Nephron (organoid): ENCODE measurements around the gene LHX3.

Experiments
- H3K27ac Mint-ChIP-seq, 3 experiments: 2 replicates each; pipeline ENCODE4 v1.8.0; 2020; ENCODE audit warnings: mixed read lengths in 3 of 3, mild to moderate bottlenecking in 2 of 3, moderate library complexity in 1 of 3
- H3K27me3 Mint-ChIP-seq: 2 replicates; pipeline ENCODE4 v1.8.0; 2021; ENCODE audit warnings: low read depth, mild to moderate bottlenecking, moderate library complexity, mixed read lengths
- H3K36me3 Mint-ChIP-seq: 2 replicates; pipeline ENCODE4 v1.8.0; 2020; ENCODE audit warnings: low read depth, mixed read lengths
- H3K4me1 Mint-ChIP-seq: 2 replicates; pipeline ENCODE4 v1.8.0; 2020; ENCODE audit warnings: mixed read lengths
- H3K4me3 Mint-ChIP-seq, 3 experiments: 2 replicates each; pipeline ENCODE4 v1.8.0; 2020; ENCODE audit warnings: mild to moderate bottlenecking in 3 of 3, mixed read lengths in 3 of 3, moderate library complexity in 2 of 3
- H3K9me3 Mint-ChIP-seq: 2 replicates; pipeline ENCODE4 v1.8.0; 2020; ENCODE audit warnings: mixed read lengths
- TF ChIP-seq, protein P1 (sequence below), 3 experiments: fragments of 200-600 bp; sonication (generic); IDR thresholded peaks; one replicate each; pipeline ENCODE4 v1.5.0; 2021; ENCODE audit warnings: antibody characterized with exemption in 3 of 3; ENCODE audit not compliant: unreplicated experiment in 3 of 3

The LHX3 gene

DNA sequence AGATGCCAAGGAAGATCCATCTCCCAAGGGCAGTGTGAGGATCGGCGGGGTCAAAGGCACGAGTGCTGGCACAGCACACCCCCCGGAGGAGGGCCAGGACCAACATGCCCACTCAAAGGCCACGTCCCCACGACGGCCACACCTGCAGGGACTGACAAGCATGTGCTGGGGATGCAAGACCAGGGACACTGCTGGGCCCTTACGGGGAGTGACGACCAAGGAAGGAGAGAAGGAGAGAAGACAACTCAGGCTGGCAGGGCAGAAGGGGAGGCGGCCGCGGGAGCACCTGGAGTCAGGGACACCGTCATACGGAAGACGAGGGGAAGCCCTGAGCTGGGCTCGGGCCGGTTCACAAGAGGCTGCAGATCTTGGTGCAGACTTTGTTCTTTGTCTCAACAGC is 30.2 kb upstream of the LHX3 start:
- H3K9me3 Mint-ChIP-seq: no peaks in the 10 kb centered on the region
- peaks cover 17% of the 10 kb centered on the region for H3K4me1 Mint-ChIP-seq
- TF ChIP-seq, protein P1, sequence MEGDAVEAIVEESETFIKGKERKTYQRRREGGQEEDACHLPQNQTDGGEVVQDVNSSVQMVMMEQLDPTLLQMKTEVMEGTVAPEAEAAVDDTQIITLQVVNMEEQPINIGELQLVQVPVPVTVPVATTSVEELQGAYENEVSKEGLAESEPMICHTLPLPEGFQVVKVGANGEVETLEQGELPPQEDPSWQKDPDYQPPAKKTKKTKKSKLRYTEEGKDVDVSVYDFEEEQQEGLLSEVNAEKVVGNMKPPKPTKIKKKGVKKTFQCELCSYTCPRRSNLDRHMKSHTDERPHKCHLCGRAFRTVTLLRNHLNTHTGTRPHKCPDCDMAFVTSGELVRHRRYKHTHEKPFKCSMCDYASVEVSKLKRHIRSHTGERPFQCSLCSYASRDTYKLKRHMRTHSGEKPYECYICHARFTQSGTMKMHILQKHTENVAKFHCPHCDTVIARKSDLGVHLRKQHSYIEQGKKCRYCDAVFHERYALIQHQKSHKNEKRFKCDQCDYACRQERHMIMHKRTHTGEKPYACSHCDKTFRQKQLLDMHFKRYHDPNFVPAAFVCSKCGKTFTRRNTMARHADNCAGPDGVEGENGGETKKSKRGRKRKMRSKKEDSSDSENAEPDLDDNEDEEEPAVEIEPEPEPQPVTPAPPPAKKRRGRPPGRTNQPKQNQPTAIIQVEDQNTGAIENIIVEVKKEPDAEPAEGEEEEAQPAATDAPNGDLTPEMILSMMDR (IDR thresholded peaks at IDR 0.05; ENCODE audit: unreplicated experiment in 3 of 3): no peak
- H3K27ac Mint-ChIP-seq: no peak overlapping the region
- peaks cover 8% of the 10 kb centered on the region for H3K36me3 Mint-ChIP-seq
- H3K27me3 Mint-ChIP-seq: no peaks in the 10 kb centered on the region
- H3K4me3 Mint-ChIP-seq: no peak overlapping the region

DNA sequence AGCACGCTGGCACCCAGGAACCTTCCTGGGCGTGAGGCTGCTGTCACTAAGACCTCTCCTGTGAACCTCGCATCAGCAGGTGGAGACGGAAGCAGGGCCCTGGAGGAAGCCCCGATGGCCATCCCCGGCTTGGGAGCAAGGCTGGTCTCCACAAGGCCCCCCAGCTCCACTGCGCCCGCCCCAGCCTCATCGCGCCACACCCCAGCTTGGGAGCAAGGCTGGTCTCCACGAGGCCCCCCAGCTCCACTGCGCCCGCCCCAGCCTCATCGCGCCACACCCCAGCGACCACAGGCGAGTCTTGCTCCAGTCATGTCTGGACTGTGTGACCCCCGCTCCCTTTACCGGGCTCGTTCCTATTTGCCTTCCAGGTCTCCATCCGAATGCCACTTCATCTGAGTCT is 29.7 kb upstream of the LHX3 start:
- H3K4me1 Mint-ChIP-seq: peaks cover 14% of the 10 kb centered on the region
- H3K27ac Mint-ChIP-seq: no peak overlapping the region
- H3K27me3 Mint-ChIP-seq: no peaks in the 10 kb centered on the region
- H3K9me3 Mint-ChIP-seq: no peaks in the 10 kb centered on the region
- no peak overlapping the region for H3K4me3 Mint-ChIP-seq
- TF ChIP-seq, protein P1 (IDR thresholded peaks at IDR 0.05; ENCODE audit: unreplicated experiment in 3 of 3): no peak
- peaks cover 8% of the 10 kb centered on the region for H3K36me3 Mint-ChIP-seq

DNA sequence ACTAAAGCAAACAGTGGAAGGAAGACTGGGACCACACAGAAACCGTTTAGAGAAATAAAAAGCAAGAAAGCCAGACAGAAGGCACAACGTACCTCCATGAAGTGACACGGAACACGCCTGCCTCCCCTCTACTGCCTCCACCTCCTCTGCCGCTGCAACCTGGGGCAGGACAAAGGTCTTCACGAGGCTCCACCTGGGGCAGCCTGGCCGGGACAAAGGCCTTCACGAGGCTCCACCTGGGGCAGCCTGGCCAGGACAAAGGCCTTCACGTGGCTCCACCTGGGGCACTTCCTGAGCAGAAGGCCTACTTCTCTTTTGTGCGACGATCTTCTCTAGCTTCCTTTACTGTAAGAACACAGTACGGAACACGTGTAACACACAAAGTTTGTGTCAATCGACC is 28.9 kb upstream of the LHX3 start:
- H3K27me3 Mint-ChIP-seq: no peaks in the 10 kb centered on the region
- no peak overlapping the region for H3K27ac Mint-ChIP-seq
- H3K4me3 Mint-ChIP-seq: no peak overlapping the region
- H3K9me3 Mint-ChIP-seq: no peaks in the 10 kb centered on the region
- H3K36me3 Mint-ChIP-seq: peaks cover 8% of the 10 kb centered on the region
- TF ChIP-seq, protein P1 (IDR thresholded peaks at IDR 0.05; ENCODE audit: unreplicated experiment in 3 of 3): no peak
- peaks cover 11% of the 10 kb centered on the region for H3K4me1 Mint-ChIP-seq

GRCh38 chr9:136233411-136233810 is 28.5 kb upstream of the LHX3 start:
- Mint-ChIP-seq H3K27ac (no peak overlapping the region), H3K4me3 (no peak overlapping the region), H3K36me3 (peaks cover 8% of the 10 kb centered on the region), H3K9me3 (no peaks in the 10 kb centered on the region), H3K4me1 (peaks cover 11% of the 10 kb centered on the region), H3K27me3 (no peaks in the 10 kb centered on the region)
- TF ChIP-seq, protein P1 (IDR thresholded peaks at IDR 0.05; ENCODE audit: unreplicated experiment in 3 of 3): no peak

GRCh38 chr9:136232969-136233368 is 28.0 kb upstream of the LHX3 start:
- Mint-ChIP-seq H3K27me3 (peaks cover 2% of the 10 kb centered on the region), H3K4me1 (peaks cover 11% of the 10 kb centered on the region), H3K9me3 (no peaks in the 10 kb centered on the region), H3K36me3 (peaks cover 8% of the 10 kb centered on the region), H3K4me3 (no peak overlapping the region), H3K27ac (no peak overlapping the region)
- TF ChIP-seq, protein P1 (IDR thresholded peaks at IDR 0.05; ENCODE audit: unreplicated experiment in 3 of 3): no peak

GRCh38 chr9:136231478-136232297 is 26.8 kb upstream of the LHX3 start:
- H3K27ac Mint-ChIP-seq: no peak overlapping the region

More at GRCh38 chr9:136231478-136232297, 26.8 kb upstream of the LHX3 start:
- Mint-ChIP-seq H3K9me3 (no peaks in the 10 kb centered on the region), H3K4me3 (no peak overlapping the region), H3K36me3 (peaks cover 8% of the 10 kb centered on the region), H3K4me1 (peaks cover 11% of the 10 kb centered on the region), H3K27me3 (peaks cover 4% of the 10 kb centered on the region)
- TF ChIP-seq, protein P1 (IDR thresholded peaks at IDR 0.05; ENCODE audit: unreplicated experiment in 3 of 3): no peak
